ENCODE data around the gene KRTAP5-6. TPM values are rescaled to one million over a fixed set of nuclear protein-coding genes. Genes with fewer than 3 reads are reported as not detected.
"Not testable (repeated sequence)": the region's sequence is repeated elsewhere in the genome, so short reads cannot be mapped to it uniquely, and the experiment has no call there.

The KRTAP5-6 gene
- total RNA-seq, 4 donors from 2014 or later: not detected

- no peaks in the 10 kb centered on the region for H3K36me3 ChIP-seq
- peaks cover 35% of the 10 kb centered on the region for H3K27me3 ChIP-seq
- TF ChIP-seq CTCF (IDR thresholded peaks at IDR 0.05) (no peak), EP300 (IDR thresholded peaks at IDR 0.05; ENCODE audit: low read depth) (no peak), POLR2AphosphoS5 (IDR thresholded peaks at IDR 0.05) (no peak), POLR2A (IDR thresholded peaks at IDR 0.05) (no peak)
- 48 to 57% methylated on average over 5 to 15 of the region's 15 CpGs for WGBS, 2 donors (ENCODE audit: low coverage in 1 of 2)
- H3K4me1 ChIP-seq: no peaks in the 10 kb centered on the region
- intact Hi-C loops (cut with DNase I; ENCODE audit: low total_unique reads): no loop called here
- H3K9me3 ChIP-seq: no peaks in the 10 kb centered on the region
- H3K4me3 ChIP-seq: no peak overlapping the region
- in situ Hi-C loops (cut with MboI; ENCODE audit: low pct_ligation_motif_present in 1 of 4, low pct_unique_long_range_greater_than_20kb in 1 of 4, low sequenced_read_pairs in 3 of 4): loop anchor here in 2 of 4 donors (25.0 kb wide), 1 partner anchor 480 kb away; the partner anchor contains the start of genes INS (in 2 of the 2) and TH (in 2 of the 2)
- DNase-seq: no peak
- no peak overlapping the region for H3K27ac ChIP-seq
Measured at GRCh38 chr11:1682225-1682905, 14.6 kb upstream of the KRTAP5-6 start.

GRCh38 chr11:1683216-1683615 is 13.8 kb upstream of the KRTAP5-6 start:
- H3K4me3 ChIP-seq; H3K36me3 ChIP-seq; intact Hi-C loops (cut with DNase I; ENCODE audit: low total_unique reads); H3K27ac ChIP-seq; DNase-seq; H3K9me3 ChIP-seq; H3K4me1 ChIP-seq: not testable (repeated sequence)
- peaks cover 27% of the 10 kb centered on the region for H3K27me3 ChIP-seq
- 79% methylated on average over 6 of the region's 19 CpGs; no CpG with 5 or more reads in 1 of the 2 donors for WGBS, 2 donors (ENCODE audit: low coverage in 1 of 2)
- in situ Hi-C loops (cut with MboI; ENCODE audit: low pct_ligation_motif_present in 1 of 4, low pct_unique_long_range_greater_than_20kb in 1 of 4, low sequenced_read_pairs in 3 of 4): loop anchor here in 2 of 4 donors (25.0 kb wide), 1 partner anchor 479 kb away; the partner anchor contains the start of genes INS (in 2 of the 2) and TH (in 2 of the 2)

- H3K4me1 ChIP-seq; H3K27ac ChIP-seq; intact Hi-C loops (cut with DNase I; ENCODE audit: low total_unique reads); DNase-seq; H3K4me3 ChIP-seq; H3K36me3 ChIP-seq; H3K9me3 ChIP-seq: not testable (repeated sequence)
- in situ Hi-C loops (cut with MboI; ENCODE audit: low pct_ligation_motif_present in 1 of 4, low pct_unique_long_range_greater_than_20kb in 1 of 4, low sequenced_read_pairs in 3 of 4): loop anchor here in 2 of 4 donors (25.0 kb wide), 1 partner anchor 478 kb away; the partner anchor contains the start of genes INS (in 2 of the 2) and TH (in 2 of the 2)
- peaks cover 20% of the 10 kb centered on the region for H3K27me3 ChIP-seq
- 60% methylated on average over 6 of the region's 24 CpGs; no CpG with 5 or more reads in 1 of the 2 donors for WGBS, 2 donors (ENCODE audit: low coverage in 1 of 2)
Measured at GRCh38 chr11:1683904-1684572, 13.0 kb upstream of the KRTAP5-6 start.

- H3K36me3 ChIP-seq; H3K4me3 ChIP-seq; intact Hi-C loops (cut with DNase I; ENCODE audit: low total_unique reads); H3K4me1 ChIP-seq; DNase-seq; H3K9me3 ChIP-seq; H3K27ac ChIP-seq: not testable (repeated sequence)
- 80% methylated on average over 13 of the region's 18 CpGs; no CpG with 5 or more reads in 1 of the 2 donors for WGBS, 2 donors (ENCODE audit: low coverage in 1 of 2)
- in situ Hi-C loops (cut with MboI; ENCODE audit: low pct_ligation_motif_present in 1 of 4, low pct_unique_long_range_greater_than_20kb in 1 of 4, low sequenced_read_pairs in 3 of 4): loop anchor here in 2 of 4 donors (25.0 kb wide), 1 partner anchor 477 kb away; the partner anchor contains the start of genes INS (in 2 of the 2) and TH (in 2 of the 2)
- H3K27me3 ChIP-seq: peaks cover 17% of the 10 kb centered on the region
Measured at GRCh38 chr11:1684886-1685874, 11.8 kb upstream of the KRTAP5-6 start.

- H3K27ac ChIP-seq; H3K4me3 ChIP-seq; H3K4me1 ChIP-seq; DNase-seq; intact Hi-C loops (cut with DNase I; ENCODE audit: low total_unique reads); H3K36me3 ChIP-seq; H3K27me3 ChIP-seq; H3K9me3 ChIP-seq: not testable (repeated sequence)
- in situ Hi-C loops (cut with MboI; ENCODE audit: low pct_ligation_motif_present in 1 of 4, low pct_unique_long_range_greater_than_20kb in 1 of 4, low sequenced_read_pairs in 3 of 4): loop anchor here in 2 of 4 donors (25.0 kb wide), 1 partner anchor 476 kb away; the partner anchor contains the start of genes INS (in 2 of the 2) and TH (in 2 of the 2)
- 40 to 87% methylated on average over 4 to 13 of the region's 15 CpGs for WGBS, 2 donors (ENCODE audit: low coverage in 1 of 2)
Measured at GRCh38 chr11:1686220-1686619, 10.8 kb upstream of the KRTAP5-6 start.

GRCh38 chr11:1688336-1688947 is 8.6 kb upstream of the KRTAP5-6 start:
- intact Hi-C loops (cut with DNase I; ENCODE audit: low total_unique reads); H3K4me1 ChIP-seq; H3K36me3 ChIP-seq; H3K4me3 ChIP-seq; DNase-seq; H3K27ac ChIP-seq; H3K9me3 ChIP-seq: not testable (repeated sequence)
- 75% methylated on average over 19 of the region's 19 CpGs; no CpG with 5 or more reads in 1 of the 2 donors for WGBS, 2 donors (ENCODE audit: low coverage in 1 of 2)
- in situ Hi-C loops (cut with MboI; ENCODE audit: low pct_ligation_motif_present in 1 of 4, low pct_unique_long_range_greater_than_20kb in 1 of 4, low sequenced_read_pairs in 3 of 4): loop anchor here in 2 of 4 donors (25.0 kb wide), 1 partner anchor 474 kb away; the partner anchor contains the start of genes INS (in 2 of the 2) and TH (in 2 of the 2)
- H3K27me3 ChIP-seq: peaks cover 13% of the 10 kb centered on the region

GRCh38 chr11:1689250-1690166 is 7.5 kb upstream of the KRTAP5-6 start:
- in situ Hi-C loops (cut with MboI; ENCODE audit: low pct_ligation_motif_present in 1 of 4, low pct_unique_long_range_greater_than_20kb in 1 of 4, low sequenced_read_pairs in 3 of 4) (loop anchor here in 2 of 4 donors (25.0 kb wide), 1 partner anchor 473 kb away; the partner anchor contains the start of genes INS (in 2 of the 2) and TH (in 2 of the 2)), intact Hi-C loops (cut with DNase I; ENCODE audit: low total_unique reads) (loop anchor here (5.0 kb wide), 1 partner anchor 468 kb away; no protein-coding TSS in a partner anchor)
- DNase-seq, H3K27ac ChIP-seq, H3K4me3 ChIP-seq, H3K9me3 ChIP-seq, H3K36me3 ChIP-seq: not testable (repeated sequence)
- Histone ChIP-seq H3K4me1 (peaks cover 6 to 13% (median 11%) of the 10 kb centered on the region in 4 donors), H3K27me3 (peaks cover 13% of the 10 kb centered on the region)
- 39% methylated on average over 22 of the region's 32 CpGs; no CpG with 5 or more reads in 1 of the 2 donors for WGBS, 2 donors (ENCODE audit: low coverage in 1 of 2)
